Mesenchymal stem cell (in vitro differentiated cells and primary cell): ENCODE measurements around the gene CSH2.

Source experiments
- DNase-seq: peaks from one replicate; pipeline ENCODE4 v3.0.0-alpha.2; 2013
- H2AFZ ChIP-seq: one replicate; pipeline ENCODE4 v1.6.1; 2013; ENCODE audit warnings: low read depth, mild to moderate bottlenecking, control low read depth, inconsistent platforms, low read length, moderate library complexity
- H2AK5ac ChIP-seq: 2 replicates; pipeline ENCODE4 v1.6.1; 2013; ENCODE audit warnings: low read length, moderate library complexity, mild to moderate bottlenecking, inconsistent platforms; ENCODE audit not compliant: severe bottlenecking
- H2BK120ac ChIP-seq: one replicate; pipeline ENCODE4 v1.6.1; 2013; ENCODE audit warnings: low read depth, mild to moderate bottlenecking, inconsistent platforms, low read length, moderate library complexity
- H2BK12ac ChIP-seq, 2 experiments: one replicate each; pipeline ENCODE4 v1.6.1; 2013; ENCODE audit warnings: inconsistent platforms in 2 of 2, low read length in 2 of 2, mild to moderate bottlenecking in 2 of 2, moderate library complexity in 2 of 2, control low read depth in 1 of 2
- H2BK15ac ChIP-seq: one replicate; pipeline ENCODE4 v1.6.1; 2013; ENCODE audit warnings: mild to moderate bottlenecking, low read depth, inconsistent platforms; ENCODE audit not compliant: poor library complexity, severe bottlenecking
- H2BK5ac ChIP-seq: 2 replicates; pipeline ENCODE4 v1.6.1; 2013; ENCODE audit warnings: low read depth, mild to moderate bottlenecking, low read length, control low read depth, inconsistent platforms; ENCODE audit not compliant: poor library complexity, severe bottlenecking
- H3K14ac ChIP-seq, 2 experiments: one replicate each; pipeline ENCODE4 v1.6.1; 2013; ENCODE audit warnings: inconsistent platforms in 2 of 2, low read length in 2 of 2, control low read depth in 1 of 2, mild to moderate bottlenecking in 1 of 2, moderate library complexity in 1 of 2
- H3K18ac ChIP-seq, 2 experiments: one replicate each; pipeline ENCODE4 v1.6.1; 2013; ENCODE audit warnings: inconsistent platforms in 2 of 2, low read length in 2 of 2, control low read depth in 1 of 2, low read depth in 1 of 2, mild to moderate bottlenecking in 1 of 2
- H3K23ac ChIP-seq, 2 experiments: one replicate each; pipeline ENCODE4 v1.6.1; 2013; ENCODE audit warnings: inconsistent platforms in 2 of 2, low read length in 2 of 2, mild to moderate bottlenecking in 2 of 2, moderate library complexity in 2 of 2, control low read depth in 1 of 2
- H3K27ac ChIP-seq: 2 replicates; pipeline ENCODE4 v1.5.1; 2013; ENCODE audit warnings: mild to moderate bottlenecking, moderate library complexity, low read length, control low read depth, inconsistent platforms; ENCODE audit not compliant: poor library complexity, severe bottlenecking
- H3K27me3 ChIP-seq, 2 experiments: 2 replicates each; pipeline versions ENCODE4 v1.6.1 to v1.7.0; 2013; ENCODE audit warnings: low read length in 2 of 2, mild to moderate bottlenecking in 2 of 2, moderate library complexity in 2 of 2, control low read depth in 1 of 2, inconsistent platforms in 1 of 2; ENCODE audit not compliant: control insufficient read depth in 1 of 2, insufficient read depth in 1 of 2
- H3K36me3 ChIP-seq, 2 experiments: 2 replicates each; pipeline versions ENCODE4 v1.6.1 to v1.7.0; 2013; ENCODE audit warnings: low read length in 2 of 2, control low read depth in 1 of 2, inconsistent platforms in 1 of 2, low read depth in 1 of 2, mild to moderate bottlenecking in 1 of 2; ENCODE audit not compliant: insufficient read depth in 2 of 2, control insufficient read depth in 1 of 2
- H3K4ac ChIP-seq, 2 experiments: one replicate each; pipeline ENCODE4 v1.6.1; 2013; ENCODE audit warnings: inconsistent platforms in 2 of 2, low read length in 2 of 2, mild to moderate bottlenecking in 2 of 2, moderate library complexity in 2 of 2, control low read depth in 1 of 2, low read depth in 1 of 2
- H3K4me1 ChIP-seq: 2 replicates; pipeline ENCODE4 v1.6.1; 2013; ENCODE audit warnings: low read depth, low read length, control low read depth; ENCODE audit not compliant: control insufficient read depth, insufficient read depth
- H3K4me2 ChIP-seq: 2 replicates; pipeline ENCODE4 v1.6.1; 2013; ENCODE audit warnings: low read length, mild to moderate bottlenecking, inconsistent platforms; ENCODE audit not compliant: poor library complexity, severe bottlenecking
- H3K4me3 ChIP-seq, 2 experiments: 2 replicates each; pipeline versions ENCODE4 v1.5.1 to v1.7.0; 2013; ENCODE audit warnings: low read length in 2 of 2, mild to moderate bottlenecking in 2 of 2, control low read depth in 1 of 2, low read depth in 1 of 2; ENCODE audit not compliant: insufficient read depth in 1 of 2
- H3K79me1 ChIP-seq: replicated peaks from 2 replicates; pipeline ENCODE4 v1.6.1; 2013; ENCODE audit warnings: mild to moderate bottlenecking, control low read depth, low read length, inconsistent platforms; ENCODE audit not compliant: poor library complexity, severe bottlenecking
- H3K9ac ChIP-seq: 2 replicates; pipeline ENCODE4 v1.7.0; 2013; ENCODE audit warnings: mild to moderate bottlenecking, low read length, moderate library complexity
- H3K9me3 ChIP-seq: 2 replicates; pipeline ENCODE4 v1.7.0; 2013; ENCODE audit warnings: mild to moderate bottlenecking, low read length; ENCODE audit not compliant: control insufficient read depth
- H4K8ac ChIP-seq: one replicate; pipeline ENCODE4 v1.6.1; 2013; ENCODE audit warnings: inconsistent platforms, mild to moderate bottlenecking, low read length, moderate library complexity
- H4K91ac ChIP-seq: one replicate; pipeline ENCODE4 v1.6.1; 2013; ENCODE audit warnings: mild to moderate bottlenecking, low read length, inconsistent platforms
- WGBS: methylation state at CpG from one replicate; pipeline ENCODE4 v1.1.7; 2013; ENCODE audit warnings: mixed read lengths; 5-methylcytosine and 5-hydroxymethylcytosine counted together

CSH2 gene

DNA sequence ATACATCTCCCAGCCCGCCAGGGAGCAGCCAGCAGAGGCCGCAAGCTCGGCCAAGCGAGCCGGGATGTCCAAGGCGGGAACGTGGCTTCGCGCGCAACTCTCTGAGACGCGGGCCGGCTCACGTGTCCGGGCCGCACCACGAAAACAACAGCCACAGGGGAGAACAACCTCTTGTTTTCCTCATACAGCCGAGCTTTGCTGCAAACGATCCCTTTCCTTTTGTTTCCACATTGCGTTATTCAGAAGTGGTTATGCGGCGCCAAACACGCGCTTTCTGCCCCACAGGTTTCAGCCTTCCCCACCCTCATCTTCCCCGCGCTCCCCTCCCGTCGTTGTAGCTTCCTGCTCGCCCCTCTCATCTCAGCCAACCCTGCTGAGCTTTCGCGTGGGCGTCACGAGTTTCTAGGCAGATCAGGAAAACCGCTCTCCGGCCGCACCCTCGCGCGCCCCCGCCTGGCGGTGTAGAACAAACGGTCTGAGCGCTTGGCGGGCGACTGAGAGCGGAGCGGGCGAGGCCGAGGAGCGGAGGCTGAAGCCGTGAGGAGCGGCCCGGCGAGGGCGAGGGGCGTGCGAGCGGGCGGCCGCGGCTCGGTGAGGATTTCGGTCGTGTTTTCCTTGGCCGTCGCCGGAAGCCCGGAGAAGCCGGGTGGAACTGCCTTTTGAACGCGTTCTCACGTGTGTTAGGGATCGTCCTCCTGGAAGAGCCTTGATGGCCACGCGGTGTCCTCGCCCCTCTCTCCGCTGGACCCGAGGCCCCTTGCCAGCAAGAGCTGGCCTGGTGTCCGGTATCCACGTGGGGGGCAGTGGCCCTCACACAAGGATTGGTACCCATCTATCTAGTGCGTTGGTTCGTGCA is 24.4 kb downstream of the CSH2 start:
- WGBS: 49% methylated on average over 82 of the region's 82 CpGs
- Histone ChIP-seq H3K4me1 (peaks cover 4% of the 10 kb centered on the region), H3K23ac (no peak overlapping the region), H2AFZ (peak overlapping the region; percentile 70), H2BK5ac (no peak overlapping the region), H3K27me3 (no peaks in the 10 kb centered on the region), H2BK15ac (no peak overlapping the region), H3K18ac (peak overlapping the region; percentile 6 to 61), H3K27ac (no peak overlapping the region), H3K4me2 (no peak overlapping the region), H2AK5ac (no peak overlapping the region), H3K9me3 (no peaks in the 10 kb centered on the region), H3K79me1 (no peaks in the 10 kb centered on the region), H2BK12ac (peak overlapping the region in 1 of 2 experiments; percentile 7), H2BK120ac (peak overlapping the region; percentile 39), H3K14ac (no peak overlapping the region), H3K9ac (peak overlapping the region; percentile 84), H4K91ac (peak overlapping the region; percentile 5), H3K4ac (peak overlapping the region in 1 of 2 experiments; percentile 4), H3K4me3 (peak overlapping the region in 1 of 2 experiments; percentile 57), H4K8ac (peak overlapping the region; percentile 5), H3K36me3 (no peaks in the 10 kb centered on the region)
- peak; percentile 82 for DNase-seq

DNA sequence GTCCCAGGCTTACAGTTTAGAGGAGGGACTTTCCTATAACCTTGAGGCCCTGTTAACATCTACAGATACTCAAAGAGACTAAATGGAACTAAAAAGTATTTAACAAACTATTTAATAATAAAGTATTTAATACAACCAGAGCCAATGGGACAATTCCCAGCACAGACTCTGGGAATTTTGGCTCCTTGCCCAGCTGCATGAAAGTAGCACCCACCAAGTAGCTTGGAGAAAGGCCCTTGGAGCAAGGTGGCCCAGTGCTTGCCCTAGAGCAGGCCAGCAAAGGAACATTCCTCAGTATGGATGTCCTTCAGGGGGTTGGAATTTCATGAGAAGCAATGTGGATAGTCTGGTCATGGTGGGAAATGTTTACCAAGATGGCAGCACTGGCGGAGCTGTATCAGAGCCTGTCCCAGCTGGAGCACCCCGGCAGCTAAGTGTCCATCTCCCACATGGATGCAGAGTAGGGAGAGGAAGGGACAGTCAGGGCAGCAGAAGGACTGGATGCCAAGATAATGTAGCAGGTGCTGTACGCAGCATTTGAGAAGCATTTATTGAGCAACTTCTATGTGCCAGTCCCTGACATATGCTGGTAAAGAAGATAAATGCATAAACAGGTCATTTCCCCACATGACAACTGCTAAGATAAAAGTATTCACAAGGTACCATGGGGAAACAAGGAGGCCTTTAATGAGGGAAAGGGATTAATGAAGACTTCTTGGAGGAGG is 25.8 kb downstream of the CSH2 start:
- Histone ChIP-seq H3K9me3 (no peaks in the 10 kb centered on the region), H2AFZ (no peak overlapping the region), H3K4ac (no peak overlapping the region), H3K4me3 (no peak overlapping the region), H4K8ac (no peak overlapping the region), H3K14ac (no peak overlapping the region), H3K27ac (no peak overlapping the region), H3K4me2 (no peak overlapping the region), H2BK12ac (no peak overlapping the region), H3K79me1 (no peaks in the 10 kb centered on the region), H3K36me3 (no peaks in the 10 kb centered on the region), H3K27me3 (no peaks in the 10 kb centered on the region), H2AK5ac (no peak overlapping the region), H3K23ac (no peak overlapping the region), H2BK15ac (no peak overlapping the region), H4K91ac (no peak overlapping the region), H3K18ac (no peak overlapping the region), H3K9ac (no peak overlapping the region), H2BK120ac (no peak overlapping the region), H3K4me1 (peaks cover 5% of the 10 kb centered on the region), H2BK5ac (no peak overlapping the region)
- no peak for DNase-seq
- 64% methylated on average over 3 of the region's 3 CpGs for WGBS

DNA sequence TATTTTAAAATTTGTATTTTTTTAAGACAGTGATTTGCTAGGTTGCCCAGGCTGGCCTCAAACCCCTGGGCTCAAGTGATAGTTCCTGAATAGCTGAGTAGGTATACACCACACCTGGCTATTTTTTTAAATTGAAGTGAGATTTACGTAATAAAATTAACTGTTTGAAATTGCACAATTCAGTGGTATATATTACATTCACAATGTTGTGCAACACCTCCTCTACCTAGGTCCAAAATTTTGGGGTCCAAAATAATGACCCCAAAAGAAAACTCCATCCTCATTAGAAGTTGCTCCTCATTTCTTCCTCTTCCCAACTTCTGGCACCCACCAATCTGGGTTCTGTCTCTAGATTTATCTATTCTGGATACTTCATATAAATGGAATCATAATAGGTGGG is 28.0 kb downstream of the CSH2 start:
- no peak for DNase-seq
- H2BK120ac ChIP-seq: no peak overlapping the region
- no peak overlapping the region for H4K91ac ChIP-seq
- no peak overlapping the region for H2AFZ ChIP-seq
- peaks cover 17% of the 10 kb centered on the region for H3K4me1 ChIP-seq
- no peak overlapping the region for H3K9ac ChIP-seq
- H3K4me3 ChIP-seq: no peak overlapping the region
- H3K23ac ChIP-seq: no peak overlapping the region
- H4K8ac ChIP-seq: no peak overlapping the region
- H3K4me2 ChIP-seq: no peak overlapping the region
- no peaks in the 10 kb centered on the region for H3K79me1 ChIP-seq
- H3K36me3 ChIP-seq: no peaks in the 10 kb centered on the region
- H3K27ac ChIP-seq: no peak overlapping the region
- H3K9me3 ChIP-seq: no peaks in the 10 kb centered on the region
- no peak overlapping the region for H2BK12ac ChIP-seq
- no CpG with 5 or more reads among the region's 1 CpG for WGBS
- H3K27me3 ChIP-seq: no peaks in the 10 kb centered on the region
- no peak overlapping the region for H3K4ac ChIP-seq
- no peak overlapping the region for H2BK15ac ChIP-seq
- no peak overlapping the region for H3K14ac ChIP-seq
- no peak overlapping the region for H3K18ac ChIP-seq
- no peak overlapping the region for H2AK5ac ChIP-seq
- H2BK5ac ChIP-seq: no peak overlapping the region

DNA sequence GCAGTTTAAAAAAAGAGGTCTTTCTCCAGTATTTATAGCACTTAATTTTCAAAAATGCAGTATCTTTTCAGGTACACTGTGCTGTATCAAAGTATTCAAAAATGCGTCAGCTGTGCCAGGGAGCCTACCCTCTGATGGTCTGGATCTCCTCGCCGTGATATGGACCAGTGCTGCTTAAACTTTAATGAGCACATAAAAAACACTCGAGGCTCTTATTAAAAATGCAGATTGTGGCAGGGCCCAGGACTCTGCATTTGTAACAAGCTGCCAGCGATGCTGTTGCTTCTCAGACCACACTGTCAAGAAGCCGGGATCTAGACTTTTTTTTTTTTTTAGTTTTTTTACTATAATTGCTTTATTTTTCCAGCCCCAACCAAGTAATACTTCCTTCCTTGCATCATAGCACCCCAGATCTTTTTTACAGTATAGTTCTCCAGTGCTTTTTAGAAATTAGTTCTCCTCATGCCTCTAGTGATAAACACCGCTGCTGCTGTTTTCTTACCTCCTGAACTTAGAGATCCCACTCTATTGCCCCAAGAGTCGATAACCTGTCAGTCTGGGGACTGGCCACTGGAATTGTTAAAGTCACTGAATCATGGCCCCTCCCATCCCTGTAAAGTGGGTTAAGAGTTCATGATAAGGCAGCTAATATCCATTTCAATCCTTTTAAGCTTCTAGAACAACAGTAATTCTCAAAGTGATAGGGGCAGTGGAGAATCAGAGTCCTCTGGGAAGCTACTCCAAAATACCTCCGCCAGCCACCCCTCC is 29.4 kb downstream of the CSH2 start:
- 97% methylated on average over 8 of the region's 9 CpGs for WGBS
- no peak overlapping the region for H4K8ac ChIP-seq
- H3K79me1 ChIP-seq: peaks cover 3% of the 10 kb centered on the region
- no peaks in the 10 kb centered on the region for H3K36me3 ChIP-seq
- no peak overlapping the region for H3K4me2 ChIP-seq
- no peak overlapping the region for H2BK15ac ChIP-seq
- peak overlapping the region in 1 of 2 experiments; percentile 82 for H3K4me3 ChIP-seq
- peaks cover 21% of the 10 kb centered on the region for H3K4me1 ChIP-seq
- no peak overlapping the region for H2BK12ac ChIP-seq
- H2BK120ac ChIP-seq: no peak overlapping the region
- H3K27me3 ChIP-seq: no peaks in the 10 kb centered on the region
- H3K9ac ChIP-seq: peak overlapping the region; percentile 95
- no peak overlapping the region for H2AK5ac ChIP-seq
- no peak for DNase-seq
- no peak overlapping the region for H3K4ac ChIP-seq
- no peak overlapping the region for H3K23ac ChIP-seq
- no peak overlapping the region for H3K14ac ChIP-seq
- H4K91ac ChIP-seq: no peak overlapping the region
- H2AFZ ChIP-seq: no peak overlapping the region
- H3K18ac ChIP-seq: no peak overlapping the region
- no peak overlapping the region for H3K27ac ChIP-seq
- H2BK5ac ChIP-seq: no peak overlapping the region
- no peaks in the 10 kb centered on the region for H3K9me3 ChIP-seq
